ENCODE measurements around the gene BTBD2.

BTBD2 gene

DNA sequence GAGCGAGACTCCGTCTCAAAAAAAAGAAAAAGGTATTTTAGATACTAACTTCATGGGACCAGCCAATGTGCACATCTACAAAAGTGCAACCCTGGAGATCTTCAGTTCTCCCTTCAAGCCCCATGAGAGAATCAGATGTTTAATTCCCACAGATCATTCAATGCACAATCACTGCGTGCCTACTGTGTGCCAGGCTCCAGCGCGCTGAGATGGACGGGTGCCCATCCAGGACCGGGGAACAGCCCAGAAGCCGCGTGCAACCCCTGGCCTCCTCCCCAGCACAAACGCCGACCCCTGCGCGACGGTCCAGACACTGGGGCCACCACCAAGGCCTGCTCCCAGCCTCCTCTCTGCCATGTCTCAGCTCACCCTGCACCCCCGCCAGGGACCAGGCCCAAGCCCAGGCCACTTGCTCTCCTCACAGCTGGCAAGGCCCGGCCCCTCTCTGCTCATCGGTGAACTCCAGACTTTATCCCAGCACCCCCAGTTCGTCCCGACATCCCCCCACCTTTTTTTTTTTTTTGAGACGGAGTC lies 5.3 kb downstream of the BTBD2 start:
- H3K4me3 ChIP-seq (ENCODE audit: low read length) = no peak overlapping the region
- TF ChIP-seq, protein P1, sequence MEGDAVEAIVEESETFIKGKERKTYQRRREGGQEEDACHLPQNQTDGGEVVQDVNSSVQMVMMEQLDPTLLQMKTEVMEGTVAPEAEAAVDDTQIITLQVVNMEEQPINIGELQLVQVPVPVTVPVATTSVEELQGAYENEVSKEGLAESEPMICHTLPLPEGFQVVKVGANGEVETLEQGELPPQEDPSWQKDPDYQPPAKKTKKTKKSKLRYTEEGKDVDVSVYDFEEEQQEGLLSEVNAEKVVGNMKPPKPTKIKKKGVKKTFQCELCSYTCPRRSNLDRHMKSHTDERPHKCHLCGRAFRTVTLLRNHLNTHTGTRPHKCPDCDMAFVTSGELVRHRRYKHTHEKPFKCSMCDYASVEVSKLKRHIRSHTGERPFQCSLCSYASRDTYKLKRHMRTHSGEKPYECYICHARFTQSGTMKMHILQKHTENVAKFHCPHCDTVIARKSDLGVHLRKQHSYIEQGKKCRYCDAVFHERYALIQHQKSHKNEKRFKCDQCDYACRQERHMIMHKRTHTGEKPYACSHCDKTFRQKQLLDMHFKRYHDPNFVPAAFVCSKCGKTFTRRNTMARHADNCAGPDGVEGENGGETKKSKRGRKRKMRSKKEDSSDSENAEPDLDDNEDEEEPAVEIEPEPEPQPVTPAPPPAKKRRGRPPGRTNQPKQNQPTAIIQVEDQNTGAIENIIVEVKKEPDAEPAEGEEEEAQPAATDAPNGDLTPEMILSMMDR (conservative IDR thresholded peaks at IDR 0.05; ENCODE audit: low read length) = no peak
- DNase-seq (ENCODE audit: low read depth) = no peak

DNA sequence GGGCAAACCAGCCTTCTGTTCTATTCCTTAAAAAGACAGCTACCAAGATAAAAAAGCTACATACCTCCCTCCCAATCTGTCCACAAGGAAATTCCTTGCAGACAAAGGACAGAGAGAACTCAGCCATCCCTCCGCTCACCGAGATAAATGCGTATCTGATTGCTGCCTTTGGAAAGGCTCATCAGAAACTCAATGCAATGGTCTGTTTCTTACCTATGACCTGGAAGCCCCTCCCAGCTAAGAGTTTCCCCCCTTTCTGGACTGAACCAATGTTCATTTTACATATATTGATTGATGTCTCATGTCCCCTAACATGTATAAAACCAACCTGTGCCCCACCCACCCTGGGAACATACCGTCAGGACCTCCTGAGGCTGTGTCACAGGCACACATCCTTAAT lies 11.6 kb downstream of the BTBD2 start:
- DNase-seq (ENCODE audit: low read depth) = no peak
- TF ChIP-seq, protein P1 (conservative IDR thresholded peaks at IDR 0.05; ENCODE audit: low read length) = no peak
- H3K4me3 ChIP-seq (ENCODE audit: low read length) = no peak overlapping the region

DNA sequence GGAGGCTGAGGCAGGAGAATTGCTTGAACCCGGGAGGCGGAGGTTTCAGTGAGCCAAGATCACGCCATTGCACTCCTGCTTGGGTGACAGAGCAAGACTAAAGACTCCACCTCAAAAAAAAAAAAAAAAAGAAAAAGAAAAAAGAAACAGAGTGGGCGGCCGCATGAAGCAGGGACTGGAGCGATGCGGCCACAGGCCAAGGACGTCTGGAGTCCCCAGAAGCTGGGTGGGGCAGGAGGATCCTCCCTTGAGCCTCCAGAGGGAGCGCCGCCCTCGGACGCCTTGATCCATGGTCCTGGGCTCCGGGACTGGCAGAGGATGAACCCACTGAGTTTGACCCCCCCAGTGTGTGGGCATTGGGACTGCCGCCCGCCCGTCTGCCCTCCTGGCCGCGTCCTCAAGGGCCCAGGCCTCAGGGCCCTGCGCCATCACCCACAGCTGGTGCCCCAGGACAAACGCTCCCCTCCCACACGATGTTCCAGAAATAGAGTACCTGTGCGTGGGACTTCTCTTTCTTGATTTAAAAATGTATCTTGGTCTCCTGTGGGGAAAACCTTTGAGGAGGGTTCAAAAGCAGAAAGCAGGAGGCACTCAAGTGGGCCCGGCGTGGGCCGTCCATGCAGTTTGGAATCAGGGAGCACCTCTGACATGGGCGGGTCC lies 15.5 kb downstream of the BTBD2 start:
- TF ChIP-seq, protein P1 (conservative IDR thresholded peaks at IDR 0.05; ENCODE audit: low read length) = no peak
- DNase-seq (ENCODE audit: low read depth) = no peak
- no peak overlapping the region for H3K4me3 ChIP-seq (ENCODE audit: low read length)

DNA sequence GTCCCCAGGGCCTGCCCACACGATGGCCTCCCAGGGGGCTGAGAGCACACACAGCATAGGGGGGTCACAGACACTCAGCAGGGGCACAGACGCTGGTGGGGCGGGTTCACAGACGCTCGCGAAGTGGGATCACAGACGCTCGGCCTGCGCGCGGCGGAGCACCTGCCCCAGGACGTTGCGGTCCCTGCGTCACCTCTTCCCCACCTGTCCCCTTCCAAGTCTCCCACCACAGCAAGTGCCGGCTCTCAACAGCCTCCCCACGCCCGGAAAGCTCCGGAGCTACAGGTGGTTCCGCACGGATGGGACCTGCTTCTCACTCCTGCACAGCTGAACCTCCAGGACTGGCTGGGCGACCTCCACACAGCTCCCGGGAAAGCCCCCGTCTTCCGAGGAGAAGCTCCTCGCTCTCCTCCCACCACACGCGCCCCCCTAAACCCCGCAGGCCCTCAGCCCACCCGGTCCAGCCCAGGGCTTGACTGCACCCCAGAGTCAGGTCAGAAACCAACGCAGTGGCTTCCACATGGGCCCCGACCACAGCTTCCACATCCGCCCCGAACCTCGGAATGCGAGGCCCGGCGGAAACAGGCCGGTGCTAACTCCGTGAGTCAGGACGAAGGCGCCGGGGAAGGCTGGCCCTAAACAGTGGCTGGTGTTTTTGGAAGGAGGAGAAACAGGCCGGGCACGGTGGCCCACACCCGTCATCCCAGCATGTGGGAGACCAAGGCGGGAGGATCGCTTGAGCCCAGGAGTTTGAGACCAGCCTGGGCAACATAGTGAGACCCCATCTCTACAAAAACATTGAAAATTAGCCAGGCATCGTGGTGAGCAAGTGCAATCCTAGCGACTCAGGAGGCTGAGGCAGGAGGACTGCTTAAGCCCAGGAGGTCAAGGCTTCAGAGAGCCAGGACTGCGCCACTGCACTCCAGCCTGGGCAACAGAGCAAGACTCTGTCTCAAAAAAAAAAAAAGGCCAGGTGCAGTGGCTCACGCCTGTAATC lies 16.5 kb downstream of the BTBD2 start:
- DNase-seq (ENCODE audit: low read depth) = no peak
- H3K4me3 ChIP-seq (ENCODE audit: low read length) = no peak overlapping the region
- TF ChIP-seq, protein P1 (conservative IDR thresholded peaks at IDR 0.05; ENCODE audit: low read length) = no peak

DNA sequence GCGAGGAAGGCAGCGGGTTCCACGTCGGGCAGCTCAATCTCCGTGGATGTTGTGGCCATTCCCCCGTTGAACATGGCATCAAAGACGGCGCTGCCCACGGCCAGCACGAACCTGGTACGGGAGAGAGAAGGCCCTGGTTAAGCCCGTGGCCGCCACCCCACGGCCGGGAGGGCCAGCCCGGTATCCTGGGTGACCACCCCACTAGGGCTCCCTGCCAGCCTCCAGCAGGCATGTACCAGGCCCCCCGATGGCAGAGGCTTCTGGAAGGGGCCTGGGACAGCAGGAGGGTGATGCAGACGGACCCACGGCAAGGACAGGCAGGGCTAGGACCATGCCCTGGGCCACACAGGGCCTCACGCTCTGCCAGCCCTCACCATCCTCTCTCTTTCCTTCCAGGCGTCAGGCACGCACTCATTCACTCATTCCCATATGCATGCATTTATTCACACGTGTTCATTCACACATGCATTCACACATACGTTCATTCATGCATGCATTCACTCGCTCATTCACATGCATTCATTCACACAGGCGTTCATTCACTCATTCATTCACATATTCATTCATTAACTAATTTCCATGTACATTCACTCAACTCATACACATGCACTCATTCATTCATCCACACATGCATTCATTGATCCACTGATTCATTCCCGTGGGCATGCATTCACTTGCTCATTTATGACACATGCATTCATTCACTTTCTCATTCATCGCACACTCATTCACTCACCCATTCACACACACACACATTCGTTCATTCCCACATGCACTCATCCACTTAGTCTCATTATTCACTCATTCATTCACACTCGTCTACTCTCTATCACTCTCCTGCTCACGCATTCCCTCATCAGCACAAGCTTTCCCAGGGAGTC lies 17.9 kb downstream of the BTBD2 start:
- DNase-seq (ENCODE audit: low read depth) = no peak
- H3K4me3 ChIP-seq (ENCODE audit: low read length) = no peak overlapping the region
- TF ChIP-seq, protein P1 (conservative IDR thresholded peaks at IDR 0.05; ENCODE audit: low read length) = no peak

DNA sequence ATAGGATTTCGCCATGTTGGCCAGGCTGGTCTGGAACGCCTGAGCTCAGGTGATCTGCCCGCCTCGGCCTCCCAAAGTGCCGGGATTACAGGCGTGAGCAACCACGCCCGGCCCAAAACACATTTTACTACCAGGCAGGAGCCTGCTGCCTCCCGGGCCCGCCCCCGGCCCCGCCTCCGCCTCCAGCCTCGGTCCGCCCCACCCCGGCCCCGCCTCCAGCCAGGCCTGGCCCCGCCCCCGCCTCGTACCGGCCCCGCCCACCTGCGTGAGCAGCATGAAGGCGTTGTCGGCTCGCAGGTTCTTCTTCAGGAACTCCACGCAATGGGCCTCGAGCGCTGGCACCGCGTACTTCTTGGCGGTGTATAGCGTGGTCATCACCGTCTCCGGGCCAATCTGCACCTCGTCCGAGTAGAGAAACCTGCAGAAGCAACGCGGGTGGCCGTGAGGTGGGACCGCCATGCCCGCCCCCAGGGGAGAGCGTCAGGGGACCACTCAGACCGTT lies 22.7 kb downstream of the BTBD2 start:
- H3K4me3 ChIP-seq (ENCODE audit: low read length) = no peak overlapping the region
- no peak for DNase-seq (ENCODE audit: low read depth)
- TF ChIP-seq, protein P1 (conservative IDR thresholded peaks at IDR 0.05; ENCODE audit: low read length) = no peak
